Fibroblast of mammary gland (primary cell): Measurements from ENCODE around the gene FAM3C.

Experiments used
- DNase-seq: peaks from one replicate; pipeline ENCODE4 v3.0.0-alpha.2; 2010; ENCODE audit warnings: low read depth
- H3K4me3 ChIP-seq: 2 replicates; pipeline ENCODE4 v1.5.1; 2011; ENCODE audit warnings: low read depth, mild to moderate bottlenecking, low read length, moderate library complexity; ENCODE audit not compliant: control insufficient read depth
- CTCF ChIP-seq: conservative IDR thresholded peaks from 2 replicates; pipeline ENCODE4 v1.5.1; 2011; ENCODE audit warnings: low read depth, low read length, inconsistent platforms; ENCODE audit not compliant: control insufficient read depth, insufficient read depth

Gene FAM3C

GRCh38 chr7:121385056-121385799 is 10.9 kb downstream of the FAM3C start:
- H3K4me3 ChIP-seq = no peak overlapping the region
- no peak for TF ChIP-seq CTCF

GRCh38 chr7:121384265-121384664 is 11.8 kb downstream of the FAM3C start:
- no peak for DNase-seq
- H3K4me3 ChIP-seq = no peak overlapping the region
- no peak for TF ChIP-seq CTCF

More at GRCh38 chr7:121385056-121385799, 10.9 kb downstream of the FAM3C start:
- no peak for DNase-seq

GRCh38 chr7:121383235-121383910 is 12.7 kb downstream of the FAM3C start:
- TF ChIP-seq CTCF = no peak
- no peak for DNase-seq
- H3K4me3 ChIP-seq = no peak overlapping the region

- no peak for TF ChIP-seq CTCF
- H3K4me3 ChIP-seq = no peak overlapping the region
- no peak for DNase-seq
Measured at GRCh38 chr7:121382473-121382872, 13.6 kb downstream of the FAM3C start.

GRCh38 chr7:121379930-121380329 is 16.2 kb downstream of the FAM3C start:
- no peak overlapping the region for H3K4me3 ChIP-seq
- no peak for DNase-seq
- TF ChIP-seq CTCF = no peak

GRCh38 chr7:121376979-121377378 is 19.1 kb downstream of the FAM3C start:
- no peak for TF ChIP-seq CTCF

More at GRCh38 chr7:121376979-121377378, 19.1 kb downstream of the FAM3C start:
- no peak overlapping the region for H3K4me3 ChIP-seq
- DNase-seq = no peak
